ENCODE data around the gene RRAS2.
A peak's percentile ranks its signal among the peaks of the same experiment; 100 is the strongest.

RRAS2 gene

DNA sequence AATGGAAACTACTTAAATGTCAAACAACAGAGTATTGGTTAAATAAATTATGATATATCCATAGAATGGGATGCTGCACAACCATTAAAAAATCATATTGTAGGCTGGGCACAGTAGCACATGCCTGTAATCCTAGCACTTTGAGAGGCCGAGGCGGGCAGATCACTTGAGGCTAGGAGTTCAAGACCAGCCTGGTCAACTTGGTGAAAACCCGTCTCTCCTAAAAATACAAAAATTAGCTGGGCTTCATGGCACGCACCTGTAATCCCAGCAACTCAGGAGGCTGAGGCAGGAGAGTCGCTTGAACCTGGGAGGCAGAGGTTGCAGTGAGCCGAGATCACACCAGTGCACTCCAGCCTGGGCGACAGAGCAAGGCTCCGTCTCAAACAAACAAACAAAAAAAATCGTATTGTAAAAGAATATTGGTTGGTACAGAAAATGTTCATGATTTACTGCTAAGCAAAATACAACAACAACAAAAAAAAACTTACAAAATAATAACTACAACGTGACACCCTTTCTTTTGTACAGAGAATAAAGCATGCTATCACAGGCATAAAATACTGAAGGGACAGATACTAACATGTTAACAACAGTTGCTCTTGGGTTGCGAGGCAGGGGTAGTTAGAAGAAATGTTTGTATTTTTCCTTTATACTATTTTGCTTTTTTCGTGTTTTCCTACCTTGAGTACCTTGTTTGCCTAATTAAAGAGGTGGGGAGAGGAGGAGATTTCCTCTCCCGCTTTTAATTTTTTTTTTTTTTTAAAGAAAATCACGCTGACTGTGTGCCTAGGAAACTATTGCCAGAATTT, 21.3 kb upstream of the RRAS2 start:
- TF ChIP-seq, protein P1, sequence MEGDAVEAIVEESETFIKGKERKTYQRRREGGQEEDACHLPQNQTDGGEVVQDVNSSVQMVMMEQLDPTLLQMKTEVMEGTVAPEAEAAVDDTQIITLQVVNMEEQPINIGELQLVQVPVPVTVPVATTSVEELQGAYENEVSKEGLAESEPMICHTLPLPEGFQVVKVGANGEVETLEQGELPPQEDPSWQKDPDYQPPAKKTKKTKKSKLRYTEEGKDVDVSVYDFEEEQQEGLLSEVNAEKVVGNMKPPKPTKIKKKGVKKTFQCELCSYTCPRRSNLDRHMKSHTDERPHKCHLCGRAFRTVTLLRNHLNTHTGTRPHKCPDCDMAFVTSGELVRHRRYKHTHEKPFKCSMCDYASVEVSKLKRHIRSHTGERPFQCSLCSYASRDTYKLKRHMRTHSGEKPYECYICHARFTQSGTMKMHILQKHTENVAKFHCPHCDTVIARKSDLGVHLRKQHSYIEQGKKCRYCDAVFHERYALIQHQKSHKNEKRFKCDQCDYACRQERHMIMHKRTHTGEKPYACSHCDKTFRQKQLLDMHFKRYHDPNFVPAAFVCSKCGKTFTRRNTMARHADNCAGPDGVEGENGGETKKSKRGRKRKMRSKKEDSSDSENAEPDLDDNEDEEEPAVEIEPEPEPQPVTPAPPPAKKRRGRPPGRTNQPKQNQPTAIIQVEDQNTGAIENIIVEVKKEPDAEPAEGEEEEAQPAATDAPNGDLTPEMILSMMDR (conservative IDR thresholded peaks at IDR 0.05; ENCODE audit: low read depth, low read length) = no peak
- peak overlapping the region; percentile 49 for H3K4me3 ChIP-seq (ENCODE audit: low read length)
- DNase-seq (ENCODE audit: low read depth) = no peak

DNA sequence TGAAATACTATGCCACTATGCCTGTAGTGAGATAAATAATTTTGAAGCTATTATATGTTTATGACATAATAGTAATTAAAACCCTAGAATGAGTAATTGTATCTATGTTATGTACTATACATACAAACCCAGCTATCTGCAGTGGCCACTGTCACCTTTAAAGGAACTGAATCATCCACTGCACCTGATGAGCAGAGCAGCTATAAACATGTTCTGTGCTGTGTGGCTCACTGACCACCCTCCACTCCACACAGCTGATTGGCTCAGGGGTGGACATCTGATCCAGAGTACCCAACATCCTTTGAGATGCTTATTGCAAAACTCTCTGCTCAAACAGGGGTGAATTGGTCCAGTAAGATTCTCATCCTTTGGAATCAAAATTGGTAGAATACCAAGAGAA, 19.2 kb upstream of the RRAS2 start:
- no peak for DNase-seq (ENCODE audit: low read depth)
- TF ChIP-seq, protein P1 (conservative IDR thresholded peaks at IDR 0.05; ENCODE audit: low read depth, low read length) = no peak
- no peak overlapping the region for H3K4me3 ChIP-seq (ENCODE audit: low read length)

DNA sequence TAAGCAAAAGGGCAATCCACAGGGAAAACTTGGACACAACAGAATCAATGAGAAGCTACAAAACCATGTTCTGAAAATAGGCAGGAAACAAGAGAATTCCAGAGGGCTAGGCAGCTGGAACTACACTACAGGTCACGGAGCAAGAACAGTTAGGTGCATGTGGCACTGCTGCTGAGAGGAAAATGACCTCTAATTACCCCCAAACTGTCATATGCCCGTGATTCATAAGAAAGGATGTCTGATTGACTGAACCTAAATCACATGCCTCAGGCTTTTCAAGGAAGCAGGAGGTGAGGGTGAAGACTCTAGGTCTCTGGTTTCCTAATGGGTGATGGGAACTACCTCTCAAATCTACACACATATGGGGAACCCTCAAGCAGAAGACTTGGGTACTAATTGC, 17.9 kb upstream of the RRAS2 start:
- DNase-seq (ENCODE audit: low read depth) = peak; percentile 42
- no peak overlapping the region for H3K4me3 ChIP-seq (ENCODE audit: low read length)
- TF ChIP-seq, protein P1 (conservative IDR thresholded peaks at IDR 0.05; ENCODE audit: low read depth, low read length) = no peak

DNA sequence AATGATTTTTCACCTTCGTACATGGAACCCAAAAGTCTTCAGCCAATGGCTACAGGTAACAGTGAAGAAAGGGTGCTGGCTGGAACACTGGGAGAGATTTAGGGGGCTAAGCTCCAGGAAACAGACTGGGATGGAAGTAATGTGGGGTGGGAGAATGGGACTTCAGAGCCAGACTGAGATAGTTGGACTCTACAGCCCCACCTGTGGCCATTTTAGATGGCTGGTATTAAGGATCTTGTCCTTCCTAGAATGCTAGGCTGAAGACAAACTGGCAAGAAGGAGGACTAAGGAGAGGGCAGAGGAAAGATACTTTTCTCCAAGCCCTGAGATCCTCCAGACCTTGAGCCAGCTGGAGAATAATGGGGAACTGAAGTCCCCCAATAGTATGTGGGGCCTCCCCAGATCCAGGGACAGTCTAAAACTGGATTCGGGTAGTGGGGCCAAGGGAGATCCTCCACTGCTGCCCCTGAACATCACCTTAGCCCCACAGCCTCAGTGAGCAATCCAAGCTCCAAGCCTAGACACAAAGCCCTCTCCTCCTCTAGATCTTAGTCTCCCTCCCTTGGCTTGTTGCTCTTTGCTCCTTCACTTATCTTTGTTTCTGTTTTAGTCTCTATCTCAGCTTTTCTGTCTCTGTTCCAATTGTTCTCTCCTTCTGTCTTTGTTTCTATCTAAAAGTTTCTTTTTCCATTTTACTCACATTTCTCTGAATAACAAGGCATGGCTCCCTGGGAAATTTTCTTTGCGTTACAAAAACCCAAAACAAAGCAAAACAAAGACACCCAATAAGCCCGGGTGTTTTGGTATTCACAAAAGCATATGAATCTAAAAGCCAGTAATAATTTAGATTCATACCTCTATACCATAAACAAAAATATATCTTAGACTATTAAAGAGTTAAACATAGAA, 16.2 kb upstream of the RRAS2 start:
- H3K4me3 ChIP-seq (ENCODE audit: low read length) = no peak overlapping the region
- TF ChIP-seq, protein P1 (conservative IDR thresholded peaks at IDR 0.05; ENCODE audit: low read depth, low read length) = peak; percentile 34
- no peak for DNase-seq (ENCODE audit: low read depth)

DNA sequence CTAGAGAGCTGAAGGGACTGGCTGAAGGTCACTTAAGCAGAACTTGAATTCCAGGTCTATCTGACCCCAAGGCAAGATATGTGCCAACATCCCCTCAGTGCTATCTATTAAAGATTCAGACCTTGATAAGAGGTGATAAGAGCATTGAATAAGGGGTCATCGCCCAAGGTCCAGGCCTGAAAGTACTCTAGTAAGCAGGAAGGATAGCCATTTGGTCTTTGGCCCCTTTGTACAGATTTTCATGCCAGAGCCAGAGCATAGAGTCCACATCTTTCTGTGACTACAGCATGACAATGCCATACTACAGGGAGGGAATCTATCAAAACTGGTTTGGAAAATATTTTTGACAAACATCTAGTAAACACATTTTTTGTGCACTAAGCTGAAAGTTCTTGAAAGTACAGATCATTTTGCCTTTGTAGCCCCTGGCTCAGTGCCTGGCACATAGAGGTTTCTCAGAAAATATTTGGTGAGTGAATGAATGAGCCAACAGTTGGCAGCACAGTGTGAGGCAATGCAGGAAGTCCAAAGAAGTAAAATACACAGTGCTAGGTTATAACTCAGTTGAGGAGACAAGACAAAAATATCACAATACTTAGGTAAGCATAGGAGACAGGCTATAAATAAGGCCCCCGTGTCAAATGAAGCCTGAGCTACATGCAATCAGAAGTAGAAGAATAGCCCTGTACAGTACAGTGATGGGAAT, 15.1 kb upstream of the RRAS2 start:
- H3K4me3 ChIP-seq (ENCODE audit: low read length) = no peak overlapping the region
- TF ChIP-seq, protein P1 (conservative IDR thresholded peaks at IDR 0.05; ENCODE audit: low read depth, low read length) = no peak
- no peak for DNase-seq (ENCODE audit: low read depth)

DNA sequence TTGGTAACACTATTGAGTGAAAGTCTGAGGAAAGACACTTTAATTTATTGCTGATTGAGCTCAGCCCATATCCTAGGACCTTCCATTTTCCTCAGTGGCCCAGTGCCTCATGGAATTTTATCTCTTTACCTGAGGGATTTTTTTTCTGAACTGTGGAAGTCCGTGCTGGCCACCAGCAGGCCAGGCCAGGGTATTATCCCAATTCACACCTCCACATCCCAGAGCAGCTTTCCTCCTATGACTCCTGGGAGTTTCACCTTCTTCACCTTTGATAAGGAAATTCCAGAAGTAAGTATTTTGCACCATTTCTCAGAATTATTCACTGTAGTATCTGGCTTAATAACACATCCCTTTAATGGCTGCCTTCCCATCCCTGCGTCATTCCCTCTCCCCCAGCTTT, 13.0 kb upstream of the RRAS2 start:
- DNase-seq (ENCODE audit: low read depth) = no peak
- TF ChIP-seq, protein P1 (conservative IDR thresholded peaks at IDR 0.05; ENCODE audit: low read depth, low read length) = no peak
- no peak overlapping the region for H3K4me3 ChIP-seq (ENCODE audit: low read length)
